Keratinocyte (primary cell): ENCODE results near the gene EVI5L. TPM values are rescaled to one million over a fixed set of nuclear protein-coding genes. Genes with fewer than 3 reads are reported as not detected.

Source experiments
- DNase-seq: peaks from one replicate; pipeline ENCODE4 v3.0.0-alpha.2; 2011; ENCODE audit warnings: low read depth, missing footprints, low spot score
- FAIRE-seq: peaks from 2 replicates; lab custom pipeline; 2011; peaks lifted over from hg19 to GRCh38; lab: Jason Lieb, UNC
- H2AFZ ChIP-seq: 2 replicates; pipeline ENCODE4 v1.6.0; 2012; ENCODE audit warnings: low read length, control low read depth, inconsistent platforms; ENCODE audit not compliant: control insufficient read depth
- H3K27ac ChIP-seq: 2 replicates; pipeline ENCODE4 v1.5.1; 2011; ENCODE audit warnings: low read length; ENCODE audit not compliant: control insufficient read depth, insufficient read depth
- H3K27me3 ChIP-seq: 3 replicates; pipeline ENCODE4 v1.6.0; 2011; ENCODE audit warnings: low read length; ENCODE audit not compliant: control insufficient read depth, insufficient read depth; ENCODE audit errors: extremely low read depth
- H3K36me3 ChIP-seq, 2 experiments: 2 replicates in 1 of 2; 3 replicates in 1 of 2; pipeline ENCODE4 v1.5.1; 2011; ENCODE audit warnings: low read length in 2 of 2, mild to moderate bottlenecking in 1 of 2; ENCODE audit not compliant: control insufficient read depth in 2 of 2, insufficient read depth in 2 of 2; ENCODE audit errors: extremely low read depth in 1 of 2
- H3K4me1 ChIP-seq: 3 replicates; pipeline ENCODE4 v1.5.1; 2011; ENCODE audit warnings: low read length; ENCODE audit not compliant: control insufficient read depth, insufficient read depth; ENCODE audit errors: extremely low read depth
- H3K4me2 ChIP-seq: 3 replicates; pipeline ENCODE4 v1.6.0; 2011; ENCODE audit warnings: low read depth, low read length; ENCODE audit not compliant: control insufficient read depth, insufficient read depth; ENCODE audit errors: extremely low read depth
- H3K4me3 ChIP-seq, 3 experiments: fragments of 200-600 bp in 1 of 3; sonication (generic) in 1 of 3; 2 replicates in 2 of 3; 3 replicates in 1 of 3; pipeline ENCODE4 v1.5.1; 2011 to 2016; ENCODE audit warnings: low read length in 3 of 3, mild to moderate bottlenecking in 3 of 3, control low read depth in 2 of 3, inconsistent platforms in 1 of 3, low read depth in 1 of 3, mixed read lengths in 1 of 3, mixed run types in 1 of 3, moderate library complexity in 1 of 3; ENCODE audit not compliant: control insufficient read depth in 2 of 3, insufficient read depth in 2 of 3; ENCODE audit errors: extremely low read depth in 1 of 3
- H3K79me2 ChIP-seq: 2 replicates; pipeline ENCODE4 v1.6.0; 2012; ENCODE audit warnings: low read length; ENCODE audit not compliant: control insufficient read depth, insufficient read depth
- H3K9ac ChIP-seq: 3 replicates; pipeline ENCODE4 v1.6.0; 2011; ENCODE audit warnings: low read length; ENCODE audit not compliant: control insufficient read depth, insufficient read depth; ENCODE audit errors: extremely low read depth
- H3K9me1 ChIP-seq: 3 replicates; pipeline ENCODE4 v1.6.0; 2011; ENCODE audit warnings: low read length; ENCODE audit not compliant: control insufficient read depth, insufficient read depth; ENCODE audit errors: extremely low read depth
- H3K9me3 ChIP-seq: 2 replicates; pipeline ENCODE4 v1.5.1; 2012; ENCODE audit warnings: low read depth, low read length; ENCODE audit not compliant: control insufficient read depth
- H4K20me1 ChIP-seq: 3 replicates; pipeline ENCODE4 v1.6.0; 2011; ENCODE audit warnings: low read length; ENCODE audit not compliant: control insufficient read depth, insufficient read depth; ENCODE audit errors: extremely low read depth
- EZH2 ChIP-seq: IDR thresholded peaks from one replicate; pipeline ENCODE4 v1.6.1; 2012; ENCODE audit warnings: inconsistent platforms, mild to moderate bottlenecking, low read length, moderate library complexity
- dilution Hi-C: fragments of 300-500 bp; cut with MboI; formaldehyde crosslinking; loops from one replicate; pipeline ENCODE4 v1.7.0; 2020; ENCODE audit warnings: low sequenced_read_pairs; ENCODE audit not compliant: extremely low pct_ligation_motif_present
- polyA plus RNA-seq, 5 experiments: library from polyadenylated mRNA; depleted of rRNA in 3 of 5; stranded (reverse) in 3 of 5; stranded (forward) in 1 of 5; unstranded in 1 of 5; fragments of >200 nt; gene quantifications; 1 replicate in 1 of 5; 2 replicates in 3 of 5; 3 replicates in 1 of 5; pipeline versions ENCODE4 v1.2.1 to v1.2.3, GENCODE V29; 2011 to 2012; ENCODE audit warnings: missing spikeins in 2 of 5, low read depth in 1 of 5, low replicate concordance in 1 of 5
- TF ChIP-seq, protein P1 (sequence below), 3 experiments: IDR thresholded peaks in 1 of 3; conservative IDR thresholded peaks in 1 of 3; optimal IDR thresholded peaks in 1 of 3; 2 replicates in 2 of 3; 3 replicates in 1 of 3; pipeline versions ENCODE3 to v1.5.1; 2011; ENCODE audit warnings: low read length in 3 of 3, mild to moderate bottlenecking in 3 of 3, moderate library complexity in 2 of 3, control low read depth in 1 of 3, inconsistent platforms in 1 of 3; ENCODE audit not compliant: insufficient read depth in 2 of 3; ENCODE audit errors: extremely low read depth in 1 of 3

Gene EVI5L
- polyA plus RNA-seq, 1 donor (not counting 4 experiments of a cell fraction or from before 2014, with no cell fraction given), result 7.5 TPM

DNA sequence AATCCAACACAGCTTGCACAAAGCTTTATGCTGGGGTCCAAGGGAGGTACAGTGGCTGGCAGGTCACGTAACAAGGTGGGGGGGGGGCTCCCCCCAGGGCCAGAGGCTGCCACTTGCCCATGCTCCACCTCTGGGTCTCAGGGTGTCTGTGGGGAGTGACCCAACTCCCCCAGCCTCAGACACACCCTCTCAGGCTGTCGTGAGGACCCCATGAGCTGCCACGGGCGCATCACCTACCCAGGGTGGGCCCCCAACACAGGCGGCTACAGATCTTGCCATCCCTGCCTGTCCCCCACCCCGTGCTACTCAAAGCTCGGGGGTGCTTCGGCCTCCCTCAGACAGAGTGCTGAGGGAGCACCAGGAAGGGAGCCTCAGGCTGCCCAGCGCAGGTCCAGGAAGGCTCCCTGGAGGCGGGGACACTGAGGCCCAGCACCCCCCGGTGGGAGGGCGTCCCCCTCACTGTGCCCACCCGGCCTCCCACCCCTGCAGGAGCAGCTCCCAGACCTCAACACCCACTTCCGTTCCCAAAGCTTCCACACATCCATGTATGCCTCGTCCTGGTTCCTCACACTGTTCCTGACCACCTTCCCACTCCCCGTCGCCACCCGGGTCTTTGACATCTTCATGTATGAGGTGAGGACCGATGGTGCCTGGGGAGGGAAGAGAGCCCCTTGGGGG, 21.1 kb downstream of the EVI5L start:
- peaks cover 10% of the 10 kb centered on the region for H3K4me1 ChIP-seq
- H3K4me2 ChIP-seq, result no peak overlapping the region
- no peak for TF ChIP-seq EZH2
- TF ChIP-seq, protein P1, sequence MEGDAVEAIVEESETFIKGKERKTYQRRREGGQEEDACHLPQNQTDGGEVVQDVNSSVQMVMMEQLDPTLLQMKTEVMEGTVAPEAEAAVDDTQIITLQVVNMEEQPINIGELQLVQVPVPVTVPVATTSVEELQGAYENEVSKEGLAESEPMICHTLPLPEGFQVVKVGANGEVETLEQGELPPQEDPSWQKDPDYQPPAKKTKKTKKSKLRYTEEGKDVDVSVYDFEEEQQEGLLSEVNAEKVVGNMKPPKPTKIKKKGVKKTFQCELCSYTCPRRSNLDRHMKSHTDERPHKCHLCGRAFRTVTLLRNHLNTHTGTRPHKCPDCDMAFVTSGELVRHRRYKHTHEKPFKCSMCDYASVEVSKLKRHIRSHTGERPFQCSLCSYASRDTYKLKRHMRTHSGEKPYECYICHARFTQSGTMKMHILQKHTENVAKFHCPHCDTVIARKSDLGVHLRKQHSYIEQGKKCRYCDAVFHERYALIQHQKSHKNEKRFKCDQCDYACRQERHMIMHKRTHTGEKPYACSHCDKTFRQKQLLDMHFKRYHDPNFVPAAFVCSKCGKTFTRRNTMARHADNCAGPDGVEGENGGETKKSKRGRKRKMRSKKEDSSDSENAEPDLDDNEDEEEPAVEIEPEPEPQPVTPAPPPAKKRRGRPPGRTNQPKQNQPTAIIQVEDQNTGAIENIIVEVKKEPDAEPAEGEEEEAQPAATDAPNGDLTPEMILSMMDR (optimal IDR thresholded peaks at IDR 0.05 in 1 of 3, IDR thresholded peaks at IDR 0.05 in 1 of 3, conservative IDR thresholded peaks at IDR 0.05 in 1 of 3; ENCODE audit: extremely low read depth in 1 of 3, insufficient read depth in 2 of 3, low read length in 3 of 3), result no peak
- no peak overlapping the region for H2AFZ ChIP-seq
- H3K9me1 ChIP-seq, result no peaks in the 10 kb centered on the region
- H3K79me2 ChIP-seq, result no peaks in the 10 kb centered on the region
- no peak for FAIRE-seq
- H4K20me1 ChIP-seq, result no peaks in the 10 kb centered on the region
- H3K9me3 ChIP-seq, result no peaks in the 10 kb centered on the region
- no peak overlapping the region for H3K27ac ChIP-seq
- H3K4me3 ChIP-seq, result no peak overlapping the region
- no peaks in the 10 kb centered on the region for H3K27me3 ChIP-seq
- dilution Hi-C loops, result no loop called here
- H3K9ac ChIP-seq, result no peak overlapping the region
- H3K36me3 ChIP-seq, result peaks cover 0 to 2% of the 10 kb centered on the region in 2 experiments
- no peak for DNase-seq

DNA sequence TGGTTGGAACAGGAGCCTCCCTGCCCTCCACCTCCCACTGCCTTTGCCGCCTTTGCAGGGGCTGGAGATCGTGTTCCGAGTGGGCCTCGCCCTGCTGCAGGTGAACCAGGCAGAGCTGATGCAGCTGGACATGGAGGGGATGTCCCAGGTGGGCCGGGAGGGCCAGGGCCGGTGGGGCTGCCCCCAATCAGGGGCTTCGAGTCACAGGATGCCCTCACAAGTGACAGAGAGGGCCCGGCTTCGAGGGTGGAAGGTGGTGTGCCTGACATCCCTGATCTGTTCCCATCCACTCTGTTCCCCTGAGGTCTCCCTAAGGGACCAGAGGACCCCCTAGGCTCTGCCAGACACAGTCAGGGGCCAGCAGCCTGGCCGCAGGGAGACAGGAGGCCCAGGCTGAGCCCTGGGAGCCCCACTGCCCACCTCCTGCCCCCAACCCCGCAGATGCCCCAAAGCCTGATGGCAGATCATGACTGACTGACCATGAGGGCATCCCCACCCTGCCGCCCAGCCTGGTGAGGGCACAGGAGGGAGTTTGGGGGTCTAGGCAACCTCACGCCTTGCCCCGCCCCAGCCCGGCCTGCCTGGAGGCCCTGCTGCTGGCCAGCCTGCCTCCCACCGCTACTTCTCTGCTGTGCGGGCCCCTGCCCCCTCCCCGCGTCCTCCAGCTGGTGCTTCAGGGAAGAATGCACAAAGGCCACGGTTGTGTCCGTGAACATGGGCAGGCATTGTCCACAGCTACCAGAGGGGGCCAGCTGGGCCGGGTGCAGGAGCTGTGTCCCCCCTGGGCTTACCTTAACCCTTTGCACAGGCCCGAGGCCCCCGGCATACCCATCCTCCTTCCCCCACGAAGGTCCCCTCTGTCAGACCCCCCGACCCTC, 21.8 kb downstream of the EVI5L start:
- DNase-seq (no peak), FAIRE-seq (no peak)
- dilution Hi-C loops, result no loop called here
- no peaks in the 10 kb centered on the region for H3K27me3 ChIP-seq
- peaks cover 0 to 2% of the 10 kb centered on the region in 2 experiments for H3K36me3 ChIP-seq
- H4K20me1 ChIP-seq, result no peaks in the 10 kb centered on the region
- H2AFZ ChIP-seq, result no peak overlapping the region
- no peak overlapping the region for H3K9ac ChIP-seq
- H3K4me3 ChIP-seq, result no peak overlapping the region
- TF ChIP-seq, protein P1 (optimal IDR thresholded peaks at IDR 0.05 in 1 of 3, IDR thresholded peaks at IDR 0.05 in 1 of 3, conservative IDR thresholded peaks at IDR 0.05 in 1 of 3; ENCODE audit: extremely low read depth in 1 of 3, insufficient read depth in 2 of 3, low read length in 3 of 3), result no peak
- no peak for TF ChIP-seq EZH2
- H3K4me2 ChIP-seq, result no peak overlapping the region
- H3K9me3 ChIP-seq, result no peaks in the 10 kb centered on the region
- H3K4me1 ChIP-seq, result peaks cover 10% of the 10 kb centered on the region
- H3K79me2 ChIP-seq, result no peaks in the 10 kb centered on the region
- H3K27ac ChIP-seq, result no peak overlapping the region
- no peaks in the 10 kb centered on the region for H3K9me1 ChIP-seq
